HUES64 (cell line): ENCODE results near the gene SFN. TPM values are rescaled to one million over a fixed set of nuclear protein-coding genes. Genes with fewer than 3 reads are reported as not detected.

Experiments
- H3K27ac ChIP-seq: 2 replicates; pipeline ENCODE4 v1.7.0; 2013; ENCODE audit warnings: low read depth, low read length, inconsistent platforms
- H3K27me3 ChIP-seq: 2 replicates; pipeline ENCODE4 v1.6.1; 2013; ENCODE audit warnings: mild to moderate bottlenecking, low read length; ENCODE audit not compliant: insufficient read depth
- H3K36me3 ChIP-seq: 2 replicates; pipeline ENCODE4 v1.6.1; 2013; ENCODE audit warnings: mild to moderate bottlenecking, low read length; ENCODE audit not compliant: insufficient read depth
- H3K4me1 ChIP-seq: 2 replicates; pipeline ENCODE4 v1.6.1; 2013; ENCODE audit warnings: mild to moderate bottlenecking, low read length, moderate library complexity; ENCODE audit not compliant: insufficient read depth
- H3K4me3 ChIP-seq: 2 replicates; pipeline ENCODE4 v1.5.1; 2013; ENCODE audit warnings: mild to moderate bottlenecking, low read length, moderate library complexity
- H3K9ac ChIP-seq: 2 replicates; pipeline ENCODE4 v1.6.1; 2013; ENCODE audit warnings: mild to moderate bottlenecking, low read depth, low read length
- H3K9me3 ChIP-seq: 2 replicates; pipeline ENCODE4 v1.6.1; 2013; ENCODE audit warnings: low read depth, low read length; ENCODE audit not compliant: insufficient read depth
- whole genome bisulfite sequencing: fragments of 150-250, 120-280 bp; methylation state at CpG from one replicate; pipeline ENCODE4 v1.1.7; 2013; ENCODE audit warnings: missing lambda C conversion rate; 5-methylcytosine and 5-hydroxymethylcytosine counted together
- polyA plus RNA-seq, 2 experiments: library from polyadenylated mRNA; stranded (reverse); fragments of 50-300 nt; gene quantifications; one replicate each; pipeline ENCODE4 v1.2.3, GENCODE V29; 2013

SFN gene
- polyA plus RNA-seq (2013, experiment 1 of 2) = 4.1 TPM
- polyA plus RNA-seq (2013, experiment 2 of 2) = 4.8 TPM

DNA sequence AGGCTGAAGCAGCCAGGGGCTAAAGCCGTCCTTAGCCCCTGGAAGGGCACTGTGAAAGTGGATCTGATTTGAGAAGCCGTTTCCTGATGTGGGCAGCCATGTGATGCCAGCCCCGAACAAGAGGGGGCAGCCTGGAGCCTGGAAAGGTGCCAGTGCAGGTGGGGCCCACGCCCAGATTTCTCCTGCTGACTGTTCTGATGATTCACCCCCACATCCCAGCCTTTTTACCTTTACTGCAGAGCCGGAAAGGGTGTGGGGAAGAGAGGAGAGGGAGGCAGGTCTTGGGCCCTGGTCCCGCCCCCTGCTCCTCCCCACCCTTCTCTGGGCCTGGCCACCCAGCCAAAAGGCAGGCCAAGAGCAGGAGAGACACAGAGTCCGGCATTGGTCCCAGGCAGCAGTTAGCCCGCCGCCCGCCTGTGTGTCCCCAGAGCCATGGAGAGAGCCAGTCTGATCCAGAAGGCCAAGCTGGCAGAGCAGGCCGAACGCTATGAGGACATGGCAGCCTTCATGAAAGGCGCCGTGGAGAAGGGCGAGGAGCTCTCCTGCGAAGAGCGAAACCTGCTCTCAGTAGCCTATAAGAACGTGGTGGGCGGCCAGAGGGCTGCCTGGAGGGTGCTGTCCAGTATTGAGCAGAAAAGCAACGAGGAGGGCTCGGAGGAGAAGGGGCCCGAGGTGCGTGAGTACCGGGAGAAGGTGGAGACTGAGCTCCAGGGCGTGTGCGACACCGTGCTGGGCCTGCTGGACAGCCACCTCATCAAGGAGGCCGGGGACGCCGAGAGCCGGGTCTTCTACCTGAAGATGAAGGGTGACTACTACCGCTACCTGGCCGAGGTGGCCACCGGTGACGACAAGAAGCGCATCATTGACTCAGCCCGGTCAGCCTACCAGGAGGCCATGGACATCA lies at the start of gene SFN:
TSS of gene SFN (plus strand) at position 369 of the 904 bp plus-strand sequence. CDS start at position 433, 64 bp downstream.
- H3K27me3 ChIP-seq = peaks cover 16% of the 10 kb centered on the region
- no peak within 1 kb of the TSS for H3K27ac ChIP-seq
- H3K9me3 ChIP-seq = no peaks in the 10 kb centered on the region
- H3K9ac ChIP-seq = no peak within 1 kb of the TSS; the same call in 1 of the 2 replicates
- H3K4me3 ChIP-seq = peak within 1 kb of the TSS; percentile 70
- WGBS = 81% methylated on average over 35 of the region's 37 CpGs
- no peaks in the 10 kb centered on the region for H3K36me3 ChIP-seq
- H3K4me1 ChIP-seq = peaks cover 11% of the 10 kb centered on the region

DNA sequence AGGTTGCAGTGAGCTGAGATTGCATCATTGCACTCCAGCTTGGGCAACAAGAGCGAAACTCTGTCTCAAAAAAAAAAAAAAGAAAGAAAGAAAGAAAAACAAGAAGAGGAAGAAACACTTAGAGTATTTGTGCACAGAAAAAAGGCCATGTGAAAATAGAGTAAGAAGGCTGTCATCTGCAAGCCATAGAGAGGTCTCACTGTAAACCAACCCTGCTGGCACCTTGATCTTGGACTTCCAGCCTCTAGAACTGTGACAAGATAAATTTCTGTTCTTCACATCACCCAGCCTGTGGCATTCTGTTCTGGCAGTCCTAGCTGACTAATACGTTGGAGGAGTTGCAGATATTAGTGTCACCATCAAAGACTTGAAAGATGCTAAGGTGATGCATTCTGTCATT lies 48.6 kb upstream of the SFN start:
- H3K27ac ChIP-seq = no peak overlapping the region
- no peak overlapping the region for H3K4me3 ChIP-seq
- H3K9ac ChIP-seq = no peak overlapping the region

DNA sequence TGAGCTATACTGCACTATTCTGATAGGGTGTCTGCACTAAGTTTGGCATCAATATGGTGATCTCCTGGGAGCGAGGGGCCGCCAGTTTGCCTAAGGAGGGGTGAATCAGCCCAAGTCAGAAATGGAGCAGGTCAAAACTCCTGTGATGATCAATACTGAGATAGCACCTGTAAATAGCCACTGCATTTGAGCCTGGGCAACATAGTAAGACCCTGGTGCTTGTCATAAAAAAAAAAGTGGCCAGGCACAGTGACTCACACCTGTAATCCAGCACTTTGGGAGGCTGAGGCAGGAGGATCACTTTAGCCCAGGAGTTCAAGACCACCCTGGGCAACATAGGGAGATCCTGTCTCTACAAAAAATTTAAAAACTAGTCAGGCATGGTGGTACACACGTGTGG lies 48.1 kb upstream of the SFN start:
- 88% methylated on average over 3 of the region's 3 CpGs for WGBS
- Histone ChIP-seq H3K4me1 (no peaks in the 10 kb centered on the region), H3K27me3 (no peaks in the 10 kb centered on the region), H3K27ac (no peak overlapping the region), H3K9me3 (no peaks in the 10 kb centered on the region), H3K36me3 (no peaks in the 10 kb centered on the region), H3K9ac (no peak overlapping the region), H3K4me3 (no peak overlapping the region)

More for the DNA sequence above, 48.6 kb upstream of the SFN start:
- Histone ChIP-seq H3K27me3 (no peaks in the 10 kb centered on the region), H3K9me3 (no peaks in the 10 kb centered on the region), H3K4me1 (no peaks in the 10 kb centered on the region), H3K36me3 (no peaks in the 10 kb centered on the region)
- whole genome bisulfite sequencing = 89% methylated on average over 2 of the region's 2 CpGs

DNA sequence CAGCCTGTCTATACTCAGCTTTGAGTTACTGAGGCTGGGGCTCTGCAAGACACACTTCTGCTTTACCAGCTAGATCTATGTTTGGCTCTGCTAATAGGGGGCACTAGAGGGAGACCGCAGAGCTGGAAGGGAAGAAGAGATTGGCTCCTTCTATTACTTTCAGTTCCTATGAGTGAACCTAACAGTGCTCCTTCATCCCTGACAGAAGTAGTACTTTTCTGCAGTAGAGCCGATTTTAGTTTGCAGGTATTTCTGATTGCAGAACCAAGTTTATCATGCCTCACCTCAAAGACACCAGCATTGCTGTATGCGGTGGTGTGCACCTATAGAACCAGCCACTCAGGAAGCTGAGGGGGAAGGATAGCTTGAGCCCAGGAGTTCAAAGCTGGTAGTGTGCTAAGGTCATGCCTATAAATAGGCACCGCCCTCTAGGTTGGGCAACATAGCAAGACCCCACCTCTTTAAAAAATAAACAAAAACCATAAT lies 42.1 kb upstream of the SFN start:
- no peak overlapping the region for H3K9ac ChIP-seq
- 94% methylated on average over 4 of the region's 4 CpGs for WGBS
- H3K9me3 ChIP-seq = no peaks in the 10 kb centered on the region
- no peaks in the 10 kb centered on the region for H3K27me3 ChIP-seq
- no peaks in the 10 kb centered on the region for H3K36me3 ChIP-seq
- H3K4me1 ChIP-seq = peaks cover 6% of the 10 kb centered on the region; the same call in 1 of the 2 replicates
- no peak overlapping the region for H3K27ac ChIP-seq
- H3K4me3 ChIP-seq = no peak overlapping the region

DNA sequence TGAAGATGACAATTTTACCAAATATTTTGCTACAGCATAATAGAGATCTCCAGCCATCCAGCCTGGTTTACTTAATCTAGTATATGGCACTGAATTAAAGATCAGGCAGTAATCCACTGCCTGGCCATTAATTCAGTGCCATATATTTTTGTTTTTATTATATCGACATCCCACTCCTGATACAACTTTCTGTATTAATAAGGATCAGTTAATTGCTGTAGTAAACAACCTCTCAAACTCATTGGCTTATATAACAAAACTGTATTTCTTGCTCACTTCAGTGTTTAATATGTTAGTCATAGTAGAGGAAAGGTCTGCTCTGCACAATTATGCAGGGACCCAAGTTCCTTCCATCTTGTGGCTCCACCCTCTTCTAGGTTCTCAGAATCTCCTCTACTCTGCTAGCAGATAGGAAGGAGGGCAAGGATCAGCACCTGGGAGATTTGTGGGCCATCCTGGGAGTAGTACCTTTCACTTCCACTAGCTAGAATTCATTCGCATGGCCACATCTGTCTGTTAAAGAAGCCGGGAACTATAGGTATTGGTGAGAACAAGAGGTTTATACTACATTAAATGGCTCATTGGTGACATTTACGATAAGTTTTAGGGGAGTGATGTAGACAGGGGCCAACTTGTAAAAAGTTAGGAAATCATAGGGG lies 40.1 kb upstream of the SFN start:
- Histone ChIP-seq H3K27me3 (no peaks in the 10 kb centered on the region), H3K4me3 (no peak overlapping the region), H3K9ac (no peak overlapping the region), H3K27ac (no peak overlapping the region), H3K4me1 (peaks cover 9% of the 10 kb centered on the region; the same call in 1 of the 2 replicates), H3K9me3 (no peaks in the 10 kb centered on the region), H3K36me3 (no peaks in the 10 kb centered on the region)
- 93% methylated on average over 3 of the region's 4 CpGs for WGBS

DNA sequence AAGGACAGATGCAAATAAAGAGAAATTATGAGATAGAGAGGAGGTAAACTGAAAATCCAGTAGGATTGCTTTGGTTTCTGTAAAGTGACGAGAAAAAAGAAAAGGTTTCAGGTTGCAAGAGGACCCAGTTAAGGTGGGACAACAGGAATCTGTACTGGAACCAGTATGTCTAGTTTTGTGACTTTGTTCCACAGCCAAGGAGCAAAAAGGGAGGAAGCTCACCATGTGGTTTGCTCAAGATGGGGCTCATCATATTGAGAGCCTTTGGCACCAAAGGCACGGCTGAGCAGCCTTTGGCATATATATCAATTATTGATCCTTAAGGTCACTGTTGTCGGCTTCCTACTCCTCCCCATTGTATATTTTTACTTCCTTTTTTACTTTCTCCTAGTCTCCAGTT lies 38.2 kb upstream of the SFN start:
- peaks cover 4% of the 10 kb centered on the region; the same call in 1 of the 2 replicates for H3K36me3 ChIP-seq
- no peaks in the 10 kb centered on the region for H3K9me3 ChIP-seq
- H3K27me3 ChIP-seq = no peaks in the 10 kb centered on the region
- WGBS = 91% methylated on average over 3 of the region's 3 CpGs
- H3K4me1 ChIP-seq = peaks cover 9% of the 10 kb centered on the region; the same call in 1 of the 2 replicates
- no peak overlapping the region for H3K9ac ChIP-seq
- no peak overlapping the region for H3K27ac ChIP-seq
- H3K4me3 ChIP-seq = no peak overlapping the region

DNA sequence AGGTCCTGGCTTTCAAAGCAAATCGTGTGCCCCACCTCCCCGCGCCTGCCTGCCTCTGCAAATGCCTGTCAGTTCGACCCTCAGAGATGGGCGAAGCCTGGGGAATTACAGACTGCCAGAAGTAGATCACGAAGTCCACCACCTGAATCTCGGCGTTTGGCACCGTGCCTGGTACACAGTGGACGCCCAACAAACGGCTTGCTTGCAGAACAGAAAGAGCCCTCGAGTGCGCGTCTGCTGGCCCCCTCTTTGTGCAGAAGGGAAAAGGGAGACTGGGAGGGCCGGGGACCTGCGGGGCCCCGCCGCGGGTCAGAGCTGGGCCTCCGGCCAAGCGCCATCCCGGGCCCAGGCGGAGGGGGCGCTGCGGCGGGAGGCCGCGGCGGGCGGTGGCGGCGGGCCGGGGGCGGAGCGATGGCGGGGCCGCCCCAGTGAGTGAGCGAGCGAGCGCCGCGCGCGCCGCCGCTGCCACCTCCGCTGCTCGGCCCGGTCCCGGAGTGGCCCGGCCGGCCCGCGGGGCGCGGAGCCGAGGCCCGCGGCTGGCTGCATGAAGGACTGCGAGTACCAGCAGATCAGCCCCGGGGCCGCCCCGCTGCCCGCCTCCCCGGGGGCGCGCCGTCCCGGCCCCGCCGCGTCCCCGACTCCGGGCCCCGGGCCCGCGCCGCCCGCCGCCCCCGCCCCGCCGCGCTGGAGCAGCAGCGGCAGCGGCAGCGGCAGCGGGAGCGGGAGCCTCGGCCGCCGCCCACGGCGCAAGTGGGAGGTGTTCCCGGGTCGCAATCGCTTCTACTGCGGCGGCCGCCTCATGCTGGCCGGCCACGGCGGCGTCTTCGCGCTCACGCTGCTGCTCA lies 36.5 kb upstream of the SFN start, which contains the start of gene ZDHHC18:
TSS of gene ZDHHC18 (plus strand) at position 428 of the 845 bp plus-strand sequence. CDS start at position 545, 117 bp downstream.
- Histone ChIP-seq H3K9ac (peak within 1 kb of the TSS; percentile 57), H3K27ac (no peak within 1 kb of the TSS), H3K4me1 (peaks cover 9% of the 10 kb centered on the region; the same call in 1 of the 2 replicates), H3K27me3 (no peaks in the 10 kb centered on the region), H3K4me3 (peak within 1 kb of the TSS; percentile 52), H3K9me3 (no peaks in the 10 kb centered on the region), H3K36me3 (peaks cover 10% of the 10 kb centered on the region; the same call in 1 of the 2 replicates)
- WGBS = 2% methylated on average over 107 of the region's 107 CpGs

DNA sequence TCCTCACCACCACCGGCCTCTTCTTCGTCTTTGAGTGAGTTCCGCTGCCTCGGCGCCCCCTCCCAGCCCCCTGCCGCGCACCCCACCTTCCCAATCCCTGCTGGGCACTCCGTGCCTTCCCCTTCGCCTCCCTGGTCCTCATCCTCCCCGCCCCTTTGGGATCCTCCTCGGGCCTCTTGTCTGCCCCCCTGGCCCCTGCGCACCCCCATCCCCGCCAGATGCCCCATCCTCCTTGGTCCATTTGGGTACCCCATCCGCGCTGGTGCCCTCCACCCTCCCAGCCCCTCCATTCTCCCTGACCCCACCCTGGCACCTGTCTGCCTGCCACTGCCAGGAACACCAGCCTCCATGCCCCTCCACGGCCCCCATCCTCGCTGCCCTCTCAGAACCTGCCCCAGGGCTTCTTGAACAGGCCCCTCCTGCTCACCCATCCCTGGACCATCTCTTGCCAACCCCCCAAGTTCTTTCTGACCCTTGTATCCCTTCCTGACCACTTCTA lies 35.8 kb upstream of the SFN start:
- H3K4me3 ChIP-seq = peak overlapping the region; percentile 52
- 7% methylated on average over 17 of the region's 17 CpGs for whole genome bisulfite sequencing
- no peaks in the 10 kb centered on the region for H3K9me3 ChIP-seq
- peaks cover 15% of the 10 kb centered on the region for H3K36me3 ChIP-seq
- no peak overlapping the region for H3K27ac ChIP-seq
- peaks cover 9% of the 10 kb centered on the region; the same call in 1 of the 2 replicates for H3K4me1 ChIP-seq
- H3K27me3 ChIP-seq = no peaks in the 10 kb centered on the region
- H3K9ac ChIP-seq = peak overlapping the region; percentile 57

DNA sequence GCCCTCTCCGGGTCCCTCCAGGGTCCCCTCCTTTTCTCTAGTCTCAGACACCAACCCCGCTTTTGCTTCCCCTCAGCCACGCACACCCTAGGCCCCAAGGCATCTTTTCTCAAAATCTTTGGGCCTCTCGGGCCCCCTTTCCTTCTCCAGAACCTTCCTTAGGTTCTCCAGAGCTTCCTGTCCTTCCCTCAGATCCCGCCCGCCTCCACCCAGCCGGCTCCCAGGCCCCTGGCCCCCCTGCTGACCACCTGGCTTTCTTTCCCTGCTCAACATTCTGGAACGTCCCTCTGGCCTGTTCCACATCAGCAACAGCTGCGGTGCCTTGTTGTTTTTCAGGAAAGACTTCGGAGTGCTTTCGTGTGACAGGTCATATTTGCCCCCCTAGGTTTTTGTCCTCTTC lies 35.3 kb upstream of the SFN start:
- Histone ChIP-seq H3K4me1 (peaks cover 9% of the 10 kb centered on the region; the same call in 1 of the 2 replicates), H3K9ac (no peak overlapping the region), H3K9me3 (no peaks in the 10 kb centered on the region), H3K4me3 (peak overlapping the region; percentile 52), H3K27ac (no peak overlapping the region), H3K27me3 (no peaks in the 10 kb centered on the region), H3K36me3 (peaks cover 20% of the 10 kb centered on the region)
- WGBS = 47% methylated on average over 11 of the region's 11 CpGs

DNA sequence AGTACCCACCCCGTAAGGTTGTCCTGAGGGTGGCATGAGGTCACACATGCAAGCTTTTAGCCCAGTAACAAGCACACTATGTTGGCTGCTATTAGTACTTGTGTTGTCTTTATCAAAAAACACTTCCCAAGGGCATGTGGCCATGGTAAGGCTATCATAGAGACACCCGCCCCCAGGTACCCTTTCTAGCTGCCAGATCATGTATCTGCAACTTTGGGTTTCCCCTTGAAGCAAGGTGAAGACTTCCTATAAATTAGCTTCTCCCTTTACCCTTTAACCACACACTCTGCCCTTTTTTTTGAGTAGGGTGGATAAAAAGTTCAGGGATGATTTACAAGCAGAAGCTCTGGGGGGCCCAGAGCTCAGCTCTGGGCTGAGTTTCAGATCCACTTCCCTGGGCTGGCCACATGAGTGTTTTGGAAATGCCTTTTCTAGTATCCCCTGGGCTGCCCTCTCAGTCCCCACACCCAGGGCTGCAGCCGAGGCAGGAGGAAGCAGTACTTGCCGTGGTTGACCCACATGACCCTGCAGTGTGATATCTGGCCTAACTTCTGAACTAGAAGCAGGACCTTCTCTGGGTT lies 34.4 kb upstream of the SFN start:
- Histone ChIP-seq H3K36me3 (peaks cover 29% of the 10 kb centered on the region), H3K9me3 (no peaks in the 10 kb centered on the region), H3K27me3 (no peaks in the 10 kb centered on the region), H3K4me3 (no peak overlapping the region), H3K9ac (no peak overlapping the region), H3K27ac (no peak overlapping the region), H3K4me1 (peaks cover 9% of the 10 kb centered on the region; the same call in 1 of the 2 replicates)
- 83% methylated on average over 4 of the region's 4 CpGs for WGBS
